OCI-LY7 (cell line): ENCODE measurements around the gene SPAG6. TPM values are rescaled to one million over a fixed set of nuclear protein-coding genes. Genes with fewer than 3 reads are reported as not detected.

Experiments
- BruUV-seq: library from RNA; stranded (reverse); fragments of 400-500 nt; replicated peaks from 2 replicates; lab custom pipeline; 2021; lab: Mats Ljungman, UMichigan
- CTCF ChIA-PET: fragments of 300-600 bp; sonication (Branson Sonifier 250); formaldehyde crosslinking; loops from one replicate; lab custom pipeline; 2022; ENCODE audit warnings: antibody characterized with exemption; ENCODE audit not compliant: unreplicated experiment; lab: Charles Lee
- POLR2A ChIA-PET: fragments of 300-600 bp; sonication (Branson Sonifier 250); formaldehyde crosslinking; loops from one replicate; lab custom pipeline; 2022; ENCODE audit warnings: antibody characterized with exemption; lab: Charles Lee
- DNase-seq: peaks from one replicate; pipeline ENCODE4 v3.0.0-alpha.2; 2015; ENCODE audit warnings: low spot score
- H2AFZ ChIP-seq: fragments of 200-600 bp; sonication (generic), shearing (Covaris generic); 2 replicates; pipeline ENCODE4 v1.6.1; 2014; ENCODE audit warnings: mild to moderate bottlenecking, antibody characterized with exemption, low read length, moderate library complexity
- H3K27ac ChIP-seq: fragments of 200-600 bp; sonication (generic); 2 replicates; pipeline ENCODE4 v1.5.1; 2014; ENCODE audit warnings: mixed run types, low read depth, mild to moderate bottlenecking, moderate library complexity, low read length, inconsistent platforms; ENCODE audit not compliant: poor library complexity, severe bottlenecking
- H3K36me3 ChIP-seq: fragments of 200-600 bp; sonication (generic); 2 replicates; pipeline ENCODE4 v1.6.1; 2014; ENCODE audit warnings: mild to moderate bottlenecking, antibody characterized with exemption, low read length, moderate library complexity, mixed read lengths; ENCODE audit not compliant: insufficient read depth
- H3K4me1 ChIP-seq: fragments of 200-600 bp; sonication (generic); 2 replicates; pipeline ENCODE4 v1.5.1; 2014; ENCODE audit warnings: mild to moderate bottlenecking, low read length; ENCODE audit not compliant: insufficient read depth, poor library complexity, severe bottlenecking
- H3K4me2 ChIP-seq: fragments of 200-600 bp; sonication (generic); 2 replicates; pipeline ENCODE4 v1.6.1; 2014; ENCODE audit warnings: mild to moderate bottlenecking, low read length
- H3K4me3 ChIP-seq: fragments of 200-600 bp; sonication (generic); 2 replicates; pipeline ENCODE4 v1.5.1; 2014; ENCODE audit warnings: mild to moderate bottlenecking, low read depth, low read length; ENCODE audit not compliant: poor library complexity, severe bottlenecking
- H3K79me2 ChIP-seq: fragments of 200-600 bp; sonication (generic); 2 replicates; pipeline ENCODE4 v1.6.1; 2016; ENCODE audit warnings: low read depth, mild to moderate bottlenecking, low read length, moderate library complexity, mixed read lengths; ENCODE audit not compliant: insufficient read depth
- H3K9me2 ChIP-seq: fragments of 200-600 bp; sonication (generic); 2 replicates; pipeline ENCODE4 v1.6.1; 2016; ENCODE audit warnings: mild to moderate bottlenecking, low read length, mixed read lengths; ENCODE audit not compliant: insufficient read depth
- H3K9me3 ChIP-seq: fragments of 200-600 bp; sonication (generic); 2 replicates; pipeline ENCODE4 v1.6.1; 2014; ENCODE audit warnings: mild to moderate bottlenecking, mixed run types, low read length, mixed read lengths
- H4K20me1 ChIP-seq: fragments of 200-600 bp; sonication (generic); 2 replicates; pipeline ENCODE4 v1.6.1; 2014; ENCODE audit warnings: mild to moderate bottlenecking, antibody characterized with exemption, low read length, moderate library complexity, mixed read lengths; ENCODE audit not compliant: insufficient read depth
- CTCF ChIP-seq: fragments of 200-600 bp; sonication (generic); conservative IDR thresholded peaks from 2 replicates; pipeline ENCODE4 v1.5.1; 2014; ENCODE audit warnings: mild to moderate bottlenecking, antibody characterized with exemption, low read length, moderate library complexity, mixed read lengths
- EZH2phosphoT487 ChIP-seq: fragments of 200-600 bp; sonication (generic); IDR thresholded peaks from 2 replicates; pipeline ENCODE4 v1.6.1; 2018; ENCODE audit warnings: low read depth, borderline replicate concordance, mild to moderate bottlenecking, mixed run types, antibody characterized with exemption, low read length, moderate library complexity, mixed read lengths
- intact Hi-C: fragments of 100-400 bp; cut with micrococcal nuclease; formaldehyde crosslinking; loops from one replicate; pipeline ENCODE4 v1.10.0; 2022; ENCODE audit not compliant: unreplicated experiment
- total RNA-seq, 2 experiments: library from RNA; depleted of rRNA in 1 of 2; stranded (reverse); fragments of >200 nt in 1 of 2; shearing (Covaris generic) in 1 of 2; gene quantifications; 2 replicates each; pipeline ENCODE4 v1.2.3, GENCODE V29; 2014 to 2022

Gene SPAG6
- total RNA-seq, 2 experiments from 2014 or later: not detected

GRCh38 chr10:22447068-22447467 is 101.8 kb downstream of the SPAG6 start:
- Histone ChIP-seq H3K4me1 (no peaks in the 10 kb centered on the region), H3K27ac (no peak overlapping the region), H3K79me2 (no peaks in the 10 kb centered on the region), H3K4me3 (no peak overlapping the region), H3K9me3 (no peaks in the 10 kb centered on the region), H3K36me3 (no peaks in the 10 kb centered on the region), H4K20me1 (no peaks in the 10 kb centered on the region), H2AFZ (no peak overlapping the region), H3K9me2 (no peaks in the 10 kb centered on the region), H3K4me2 (no peak overlapping the region)
- no TSS peak for BruUV-seq
- ChIA-PET CTCF (no interaction called here), POLR2A (interaction anchor here (1.0 kb wide), 1 partner anchor 8 kb away, joined by 3 read pairs; no protein-coding TSS in a partner anchor)
- no peak for DNase-seq
- intact Hi-C loops: no loop called here
- TF ChIP-seq EZH2phosphoT487: no peak
- TF ChIP-seq CTCF: no peak

GRCh38 chr10:22451346-22451745 is 106.0 kb downstream of the SPAG6 start:
- H3K9me3 ChIP-seq: no peaks in the 10 kb centered on the region
- peaks cover 2% of the 10 kb centered on the region for H3K4me1 ChIP-seq
- H3K4me3 ChIP-seq: no peak overlapping the region
- no peak overlapping the region for H2AFZ ChIP-seq
- CTCF ChIA-PET: no interaction called here
- no peak for DNase-seq
- H3K27ac ChIP-seq: no peak overlapping the region
- TF ChIP-seq EZH2phosphoT487 (no peak), CTCF (no peak)
- no peaks in the 10 kb centered on the region for H3K79me2 ChIP-seq
- POLR2A ChIA-PET: no interaction called here
- no TSS peak for BruUV-seq
- H3K4me2 ChIP-seq: no peak overlapping the region
- H4K20me1 ChIP-seq: no peaks in the 10 kb centered on the region
- intact Hi-C loops: no loop called here
- H3K9me2 ChIP-seq: no peaks in the 10 kb centered on the region
- H3K36me3 ChIP-seq: no peaks in the 10 kb centered on the region

- H3K4me3 ChIP-seq: no peak overlapping the region
- no peak for TF ChIP-seq EZH2phosphoT487
- no peak for TF ChIP-seq CTCF
- no peaks in the 10 kb centered on the region for H3K9me3 ChIP-seq
- ChIA-PET POLR2A (no interaction called here), CTCF (no interaction called here)
- no peak overlapping the region for H2AFZ ChIP-seq
- no peak overlapping the region for H3K4me2 ChIP-seq
- no peaks in the 10 kb centered on the region for H3K9me2 ChIP-seq
- intact Hi-C loops: no loop called here
- no peak for DNase-seq
- no peak overlapping the region for H3K27ac ChIP-seq
- BruUV-seq: no TSS peak
- no peaks in the 10 kb centered on the region for H4K20me1 ChIP-seq
- H3K4me1 ChIP-seq: peaks cover 2% of the 10 kb centered on the region
- no peaks in the 10 kb centered on the region for H3K36me3 ChIP-seq
- H3K79me2 ChIP-seq: no peaks in the 10 kb centered on the region
Measured at GRCh38 chr10:22453320-22453719, 108.0 kb downstream of the SPAG6 start.
